Activated CD4-positive, alpha-beta memory T cell treated with anti-CD3 and anti-CD28 coated beads, Interleukin-2, amount 10 ng/mL, durations not matched to agents 7 days and 5 days (primary cell): ENCODE measurements around the gene MTCL1. TPM values are rescaled to one million over a fixed set of nuclear protein-coding genes. Genes with fewer than 3 reads are reported as not detected.

Source experiments
- CTCF ChIA-PET: fragments of 350-600 bp; sonication (Branson Sonifier 250); formaldehyde crosslinking; loops from one replicate; lab custom pipeline; 2021; ENCODE audit warnings: antibody characterized with exemption, inconsistent platforms; lab: Charles Lee
- POLR2A ChIA-PET: fragments of 350-600 bp; sonication (Branson Sonifier 250); formaldehyde crosslinking; loops from one replicate; lab custom pipeline; 2021; ENCODE audit warnings: antibody characterized with exemption; lab: Charles Lee
- DNase-seq: peaks from one replicate; pipeline ENCODE4 v3.0.0-alpha.2; 2020
- H3K27ac Mint-ChIP-seq: one replicate; pipeline ENCODE4 v1.8.0; 2021; ENCODE audit warnings: mild to moderate bottlenecking, mixed read lengths
- H3K27me3 Mint-ChIP-seq: one replicate; pipeline ENCODE4 v1.8.0; 2021; ENCODE audit warnings: mixed read lengths
- H3K36me3 Mint-ChIP-seq: one replicate; pipeline ENCODE4 v1.8.0; 2021; ENCODE audit warnings: low read depth, mixed read lengths
- H3K4me1 Mint-ChIP-seq: one replicate; pipeline ENCODE4 v1.8.0; 2021; ENCODE audit warnings: mixed read lengths
- H3K4me3 Mint-ChIP-seq: one replicate; pipeline ENCODE4 v1.8.0; 2021; ENCODE audit warnings: mild to moderate bottlenecking, mixed read lengths
- H3K9me3 Mint-ChIP-seq: one replicate; pipeline ENCODE4 v1.8.0; 2021; ENCODE audit warnings: mixed read lengths
- total RNA-seq, 2 experiments: library from RNA; stranded (reverse); gene quantifications; one replicate each; pipeline ENCODE4 v1.2.3, GENCODE V29; 2021

The MTCL1 gene
- total RNA-seq, result 1 to 10 TPM in 1 of 2 experiments, under 1 TPM in 1; 0.75 to 1.1 TPM

DNA sequence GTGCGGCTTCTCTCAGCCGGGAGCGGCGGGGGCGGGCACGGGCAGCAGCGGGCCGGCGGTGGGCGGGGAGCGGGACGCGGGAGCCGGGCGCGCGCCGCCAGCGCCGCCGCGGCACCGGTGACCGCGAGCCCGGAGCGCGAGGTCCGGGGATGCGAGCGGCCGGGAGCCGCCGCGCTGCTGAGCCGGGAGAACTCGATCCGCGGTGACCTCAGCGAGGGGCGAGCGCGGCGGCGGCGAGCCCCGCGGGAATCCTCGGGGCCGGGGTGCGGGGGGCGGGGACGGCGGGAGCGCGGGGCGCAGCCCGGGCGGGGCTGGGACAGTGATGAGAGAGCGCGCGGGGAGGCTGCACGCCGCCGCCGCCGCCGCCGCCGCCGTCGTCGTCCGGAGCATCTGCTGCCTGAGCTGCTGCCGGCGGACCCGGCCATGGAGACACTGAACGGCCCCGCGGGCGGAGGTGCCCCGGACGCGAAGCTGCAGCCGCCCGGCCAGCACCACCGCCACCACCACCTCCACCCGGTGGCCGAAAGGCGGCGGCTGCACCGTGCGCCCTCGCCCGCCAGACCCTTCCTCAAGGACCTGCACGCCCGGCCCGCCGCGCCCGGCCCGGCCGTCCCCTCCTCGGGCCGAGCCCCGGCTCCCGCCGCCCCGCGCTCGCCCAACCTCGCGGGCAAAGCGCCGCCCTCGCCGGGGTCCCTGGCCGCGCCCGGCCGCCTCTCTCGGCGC lies at the start of gene MTCL1:
Gene MTCL1, plus strand, starts transcription at position 319 of the 723 bp plus-strand sequence. Its CDS starts 105 bp downstream, at position 424.
- peaks cover 20% of the 10 kb centered on the region for H3K4me1 Mint-ChIP-seq
- H3K4me3 Mint-ChIP-seq, result peak within 1 kb of the TSS; percentile 81
- H3K27ac Mint-ChIP-seq, result no peak within 1 kb of the TSS
- no peak for DNase-seq
- peaks cover 3% of the 10 kb centered on the region for H3K36me3 Mint-ChIP-seq
- POLR2A ChIA-PET, result interaction anchor here (1.0 to 1.5 kb wide), 2 partner anchors 52 to 396 kb away, joined by 3 read pairs; no protein-coding TSS in a partner anchor
- peaks cover 63% of the 10 kb centered on the region for H3K27me3 Mint-ChIP-seq
- no peaks in the 10 kb centered on the region for H3K9me3 Mint-ChIP-seq
- CTCF ChIA-PET, result interaction anchor here (1.3 kb wide), 1 partner anchor 283 kb away, joined by 6 read pairs; no protein-coding TSS in a partner anchor

DNA sequence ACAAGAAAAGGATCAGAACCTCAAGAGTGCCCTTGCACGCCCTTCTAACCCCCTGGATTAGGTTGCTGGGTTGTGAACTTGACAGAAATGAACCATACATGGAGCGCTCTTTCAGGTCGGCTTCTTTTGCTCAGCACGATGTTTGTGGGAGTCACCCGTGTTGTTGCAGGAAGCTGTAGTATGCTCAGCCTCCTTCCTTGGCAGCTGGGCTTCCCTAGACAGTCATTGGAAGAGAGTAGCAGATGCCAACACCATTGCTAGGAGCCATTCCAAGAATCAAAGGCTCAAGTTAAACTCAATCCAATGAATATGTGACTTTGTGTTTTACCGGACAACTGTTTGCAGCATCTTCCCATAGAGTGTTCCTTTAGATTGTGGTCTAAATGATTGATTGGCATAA lies 49.1 kb upstream of the MTCL1 start:
- no peak for DNase-seq
- no peak overlapping the region for H3K27ac Mint-ChIP-seq
- POLR2A ChIA-PET, result no interaction called here
- H3K27me3 Mint-ChIP-seq, result peaks cover 23% of the 10 kb centered on the region
- H3K36me3 Mint-ChIP-seq, result no peaks in the 10 kb centered on the region
- H3K4me3 Mint-ChIP-seq, result no peak overlapping the region
- H3K4me1 Mint-ChIP-seq, result peaks cover 2% of the 10 kb centered on the region
- CTCF ChIA-PET, result interaction anchor here (4.3 kb wide), 1 partner anchor 332 kb away, joined by 28 read pairs; no protein-coding TSS in a partner anchor
- H3K9me3 Mint-ChIP-seq, result no peaks in the 10 kb centered on the region

DNA sequence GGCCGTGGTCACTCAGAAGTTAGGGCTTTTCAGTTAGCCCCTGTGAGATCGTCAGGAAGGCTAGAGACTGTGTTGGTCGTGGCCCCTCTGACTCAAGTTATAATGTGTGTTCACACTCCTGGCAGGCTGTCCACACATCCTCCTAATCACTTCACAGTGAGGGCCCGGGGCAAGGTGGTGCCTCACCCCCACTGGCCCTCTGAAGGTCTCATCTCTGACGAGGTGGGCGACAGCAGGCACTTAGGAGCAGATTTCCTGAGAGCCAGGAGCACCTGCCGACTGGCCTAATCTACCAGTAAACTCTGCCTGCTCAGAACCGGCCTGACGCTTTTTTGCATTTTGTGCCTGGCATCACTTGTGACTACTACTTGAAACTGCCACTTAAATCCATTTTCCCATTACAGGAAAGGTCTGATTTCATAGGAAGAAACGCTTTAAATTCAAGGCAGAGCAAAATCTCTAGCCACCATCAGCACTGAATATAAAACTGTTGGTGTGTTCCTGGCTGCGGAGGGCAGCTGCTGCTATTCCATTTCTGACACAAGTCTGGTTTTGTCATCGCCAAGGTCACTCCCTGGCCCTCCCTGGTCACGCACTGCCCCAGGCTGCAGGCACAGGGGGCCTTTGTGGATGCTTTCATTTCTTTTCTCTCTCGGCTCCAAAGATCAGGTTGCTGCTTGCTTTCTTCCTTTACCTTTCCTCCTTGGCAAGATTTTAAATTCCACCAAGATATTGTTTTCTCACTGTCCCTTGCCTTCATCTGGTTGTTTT lies 48.1 kb upstream of the MTCL1 start:
- ChIA-PET POLR2A (no interaction called here), CTCF (no interaction called here)
- peaks cover 2% of the 10 kb centered on the region for H3K4me1 Mint-ChIP-seq
- no peaks in the 10 kb centered on the region for H3K36me3 Mint-ChIP-seq
- peaks cover 19% of the 10 kb centered on the region for H3K27me3 Mint-ChIP-seq
- DNase-seq, result no peak
- no peaks in the 10 kb centered on the region for H3K9me3 Mint-ChIP-seq
- no peak overlapping the region for H3K27ac Mint-ChIP-seq
- no peak overlapping the region for H3K4me3 Mint-ChIP-seq

DNA sequence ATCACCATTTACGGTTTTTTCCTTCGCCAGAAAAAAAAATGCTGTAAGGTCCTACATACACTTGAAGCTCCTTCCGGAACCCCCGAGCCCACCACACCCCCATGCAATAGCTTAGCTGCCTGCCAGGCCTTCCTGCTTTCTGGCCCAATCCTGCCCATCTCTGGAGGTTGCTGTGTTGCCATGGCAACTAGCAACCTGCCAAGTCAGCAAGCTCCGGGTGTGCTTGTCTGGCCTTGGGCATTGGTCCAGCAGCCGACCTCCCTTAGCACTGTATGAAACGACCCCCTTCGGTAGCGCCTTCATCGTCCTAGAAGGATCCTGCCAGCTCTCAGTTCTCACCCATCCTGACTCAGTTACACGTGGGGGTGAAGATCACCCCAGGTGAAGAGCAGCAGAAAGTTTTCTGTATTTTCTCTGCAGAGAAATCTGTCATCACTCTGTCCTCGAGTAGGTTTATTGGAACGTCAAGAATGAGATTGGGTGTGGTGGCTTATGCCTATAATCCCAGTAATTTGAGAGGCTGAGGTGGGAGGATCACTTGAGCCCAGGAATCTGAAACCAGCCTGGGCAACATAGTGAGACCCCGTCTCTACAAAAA lies 47.4 kb upstream of the MTCL1 start:
- Mint-ChIP-seq H3K27ac (no peak overlapping the region), H3K9me3 (no peaks in the 10 kb centered on the region), H3K4me3 (no peak overlapping the region), H3K27me3 (peaks cover 19% of the 10 kb centered on the region), H3K4me1 (peaks cover 2% of the 10 kb centered on the region), H3K36me3 (no peaks in the 10 kb centered on the region)
- no peak for DNase-seq
- ChIA-PET CTCF (no interaction called here), POLR2A (interaction anchor here (0.6 kb wide), 1 partner anchor 34 kb away, joined by 3 read pairs; no protein-coding TSS in a partner anchor)

GRCh38 chr18:8658858-8659485 lies 46.4 kb upstream of the MTCL1 start:
- Mint-ChIP-seq H3K36me3 (no peaks in the 10 kb centered on the region), H3K4me1 (peaks cover 2% of the 10 kb centered on the region), H3K27me3 (peaks cover 14% of the 10 kb centered on the region), H3K9me3 (no peaks in the 10 kb centered on the region), H3K27ac (no peak overlapping the region), H3K4me3 (no peak overlapping the region)
- CTCF ChIA-PET, result no interaction called here
- no peak for DNase-seq
- POLR2A ChIA-PET, result no interaction called here

DNA sequence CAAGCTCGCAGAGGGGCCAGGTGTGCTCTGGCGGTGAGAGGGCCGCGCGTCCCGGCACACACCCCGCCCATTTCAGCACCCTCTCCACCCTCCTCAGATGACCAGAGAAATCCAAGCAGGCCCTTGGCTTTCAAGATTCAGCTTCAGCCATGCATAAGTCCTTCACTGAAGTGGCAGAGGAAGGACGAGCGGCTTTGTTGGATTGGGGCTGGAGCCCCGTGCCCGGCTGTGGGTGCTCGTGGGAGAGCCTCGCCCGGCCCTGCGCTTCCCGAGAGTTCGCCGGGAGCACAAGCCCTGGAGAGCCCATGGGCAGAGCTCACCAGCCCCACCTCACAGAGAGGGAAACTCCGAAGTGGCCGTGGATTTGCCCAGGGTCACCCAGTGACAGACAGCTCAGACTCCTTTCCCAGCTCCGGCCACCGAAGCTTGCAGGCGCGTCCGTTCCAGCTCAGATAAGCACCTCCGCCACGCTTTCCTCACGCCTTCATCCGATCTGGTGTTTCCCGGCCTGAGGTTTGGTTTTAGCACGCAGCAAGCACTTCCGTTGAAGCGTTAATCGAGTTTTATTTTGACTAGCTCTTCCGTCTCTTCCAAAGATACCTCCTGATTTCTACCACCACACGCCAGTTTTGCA lies 45.6 kb upstream of the MTCL1 start:
- Mint-ChIP-seq H3K27ac (no peak overlapping the region), H3K4me3 (no peak overlapping the region), H3K27me3 (peaks cover 9% of the 10 kb centered on the region), H3K4me1 (peaks cover 2% of the 10 kb centered on the region), H3K9me3 (no peaks in the 10 kb centered on the region), H3K36me3 (no peaks in the 10 kb centered on the region)
- CTCF ChIA-PET, result no interaction called here
- no peak for DNase-seq
- POLR2A ChIA-PET, result no interaction called here

GRCh38 chr18:8660316-8660715 lies 45.0 kb upstream of the MTCL1 start:
- no peak for DNase-seq
- no peaks in the 10 kb centered on the region for H3K36me3 Mint-ChIP-seq
- peaks cover 7% of the 10 kb centered on the region for H3K27me3 Mint-ChIP-seq
- ChIA-PET POLR2A (no interaction called here), CTCF (no interaction called here)
- no peaks in the 10 kb centered on the region for H3K9me3 Mint-ChIP-seq
- no peak overlapping the region for H3K4me3 Mint-ChIP-seq
- peaks cover 5% of the 10 kb centered on the region for H3K4me1 Mint-ChIP-seq
- no peak overlapping the region for H3K27ac Mint-ChIP-seq

DNA sequence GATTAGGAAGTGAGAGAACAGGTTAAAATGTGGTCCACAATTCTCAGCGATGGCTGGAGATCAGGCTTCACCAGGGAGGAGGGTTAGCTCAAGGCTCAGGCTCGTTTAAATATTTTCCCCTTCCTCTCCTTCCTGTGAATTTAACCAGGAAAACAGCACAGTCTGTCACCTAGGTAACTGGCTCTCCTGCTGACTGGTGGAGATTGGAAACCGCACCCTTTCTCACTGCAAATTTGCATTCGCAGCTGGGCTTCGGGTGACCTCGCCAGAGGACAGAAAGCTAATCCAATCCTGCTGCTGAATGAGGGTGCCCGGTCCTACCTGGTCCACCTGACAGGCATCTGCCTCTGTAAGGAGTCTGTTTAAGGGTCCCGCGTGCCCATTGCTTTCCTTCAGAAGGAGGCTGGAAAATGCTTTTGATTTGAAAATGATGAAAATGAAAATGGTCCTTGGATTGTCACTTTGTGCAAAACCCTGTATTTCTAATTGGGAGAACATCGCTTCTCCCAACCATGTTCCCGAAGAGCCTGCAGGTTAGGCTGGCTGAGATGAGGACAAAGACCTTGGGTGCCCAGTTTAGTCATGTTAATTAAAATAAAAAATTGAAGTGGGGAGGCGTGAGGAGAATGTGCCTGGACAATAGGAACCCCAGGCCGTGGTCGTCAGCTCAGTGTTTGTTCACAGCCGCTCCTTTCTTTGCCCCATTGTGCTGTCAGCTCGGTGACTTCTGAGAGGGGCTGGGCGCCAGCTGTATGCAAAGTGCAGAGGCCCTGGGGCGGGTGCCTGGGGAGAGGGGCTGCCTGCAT lies 43.4 kb upstream of the MTCL1 start:
- Mint-ChIP-seq H3K4me3 (no peak overlapping the region), H3K27ac (no peak overlapping the region), H3K9me3 (no peaks in the 10 kb centered on the region), H3K27me3 (peaks cover 2% of the 10 kb centered on the region), H3K36me3 (no peaks in the 10 kb centered on the region), H3K4me1 (peaks cover 5% of the 10 kb centered on the region)
- DNase-seq, result no peak
- ChIA-PET CTCF (no interaction called here), POLR2A (no interaction called here)

DNA sequence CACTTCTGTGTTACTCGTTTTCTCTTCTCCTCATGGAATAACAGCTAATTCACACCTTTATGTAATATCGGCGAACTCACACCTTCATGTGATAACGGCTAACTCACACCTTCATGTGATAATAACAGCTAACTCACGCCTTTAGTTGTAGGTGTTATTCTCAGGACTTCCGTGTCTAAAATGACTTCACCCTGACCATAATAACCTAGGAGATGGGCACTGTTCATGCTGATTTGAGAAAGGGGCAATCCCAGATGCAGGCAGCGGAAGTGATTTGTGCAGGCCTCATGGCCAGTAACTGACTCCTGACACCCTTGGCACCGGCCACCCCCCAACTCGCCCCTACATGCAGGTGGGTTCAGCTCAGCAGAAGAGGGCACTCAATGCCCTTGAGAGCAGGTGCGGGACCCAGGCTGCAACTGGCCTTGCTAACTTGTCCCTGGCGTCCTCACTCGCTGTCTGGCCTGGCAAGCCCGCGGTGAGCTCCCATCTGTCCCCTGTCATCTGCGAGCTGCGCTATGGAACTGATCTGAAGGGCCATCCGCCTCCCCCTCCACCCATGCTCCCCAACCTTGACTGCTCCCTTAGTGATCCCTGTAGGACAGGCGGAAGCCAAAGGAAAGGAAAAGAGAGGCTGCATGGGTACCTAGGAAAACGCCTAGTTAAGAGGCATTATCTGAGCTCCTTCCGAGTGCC lies 42.6 kb upstream of the MTCL1 start:
- ChIA-PET POLR2A (no interaction called here), CTCF (no interaction called here)
- H3K27ac Mint-ChIP-seq, result no peak overlapping the region
- peaks cover 2% of the 10 kb centered on the region for H3K27me3 Mint-ChIP-seq
- H3K9me3 Mint-ChIP-seq, result no peaks in the 10 kb centered on the region
- H3K36me3 Mint-ChIP-seq, result no peaks in the 10 kb centered on the region
- no peak overlapping the region for H3K4me3 Mint-ChIP-seq
- no peak for DNase-seq
- H3K4me1 Mint-ChIP-seq, result peaks cover 5% of the 10 kb centered on the region

DNA sequence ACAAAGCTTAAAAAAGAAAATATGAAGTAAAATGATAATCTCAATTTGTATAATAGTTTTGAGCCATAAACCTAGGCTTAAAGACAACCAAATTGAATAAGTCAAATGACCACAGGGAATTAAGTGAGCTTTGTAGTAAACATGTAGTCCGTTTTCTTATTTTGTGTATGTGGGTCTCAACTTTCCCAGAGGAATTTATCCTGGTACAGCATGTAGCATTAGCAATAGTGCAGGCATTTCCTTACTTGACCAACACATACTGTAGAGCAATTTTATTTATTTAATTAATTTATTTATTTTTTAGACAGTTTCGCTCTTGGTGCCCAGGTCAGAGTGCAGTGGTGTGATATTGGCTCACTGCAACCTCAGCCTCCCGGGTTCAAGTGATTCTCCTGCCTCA lies 37.5 kb upstream of the MTCL1 start:
- ChIA-PET POLR2A (no interaction called here), CTCF (no interaction called here)
- H3K27ac Mint-ChIP-seq, result no peak overlapping the region
- H3K36me3 Mint-ChIP-seq, result no peaks in the 10 kb centered on the region
- peaks cover 2% of the 10 kb centered on the region for H3K4me1 Mint-ChIP-seq
- peaks cover 5% of the 10 kb centered on the region for H3K27me3 Mint-ChIP-seq
- no peaks in the 10 kb centered on the region for H3K9me3 Mint-ChIP-seq
- H3K4me3 Mint-ChIP-seq, result no peak overlapping the region
- DNase-seq, result no peak

GRCh38 chr18:8668381-8668780 lies 37.0 kb upstream of the MTCL1 start:
- Mint-ChIP-seq H3K4me3 (no peak overlapping the region), H3K27ac (no peak overlapping the region), H3K9me3 (no peaks in the 10 kb centered on the region), H3K27me3 (peaks cover 5% of the 10 kb centered on the region), H3K4me1 (peaks cover 2% of the 10 kb centered on the region), H3K36me3 (no peaks in the 10 kb centered on the region)
- no peak for DNase-seq
- ChIA-PET CTCF (no interaction called here), POLR2A (no interaction called here)
